GM12878 (cell line): Measurements from ENCODE around the gene SRCAP.

Source experiments
- EZH2 ChIP-seq: IDR thresholded peaks from 2 replicates; pipeline ENCODE4 v1.6.1; 2012; ENCODE audit warnings: low read depth, mild to moderate bottlenecking, control low read depth, inconsistent platforms, low read length, borderline replicate concordance; ENCODE audit not compliant: control insufficient read depth
- TF ChIP-seq, protein P1 (sequence below), 3 experiments: IDR thresholded peaks in 2 of 3; conservative IDR thresholded peaks in 1 of 3; 2 replicates each; pipeline ENCODE4 v1.5.1; 2011; ENCODE audit warnings: low read depth in 3 of 3, low read length in 3 of 3, mild to moderate bottlenecking in 3 of 3, control low read depth in 2 of 3, moderate library complexity in 2 of 3, inconsistent platforms in 1 of 3, mixed read lengths in 1 of 3; ENCODE audit not compliant: control insufficient read depth in 2 of 3, insufficient read depth in 1 of 3; ENCODE audit errors: extremely low read depth in 1 of 3

GRCh38 chr16:30700971-30701370 lies 2.0 kb downstream of the SRCAP start:
- TF ChIP-seq EZH2: no peak
- TF ChIP-seq, protein P1, sequence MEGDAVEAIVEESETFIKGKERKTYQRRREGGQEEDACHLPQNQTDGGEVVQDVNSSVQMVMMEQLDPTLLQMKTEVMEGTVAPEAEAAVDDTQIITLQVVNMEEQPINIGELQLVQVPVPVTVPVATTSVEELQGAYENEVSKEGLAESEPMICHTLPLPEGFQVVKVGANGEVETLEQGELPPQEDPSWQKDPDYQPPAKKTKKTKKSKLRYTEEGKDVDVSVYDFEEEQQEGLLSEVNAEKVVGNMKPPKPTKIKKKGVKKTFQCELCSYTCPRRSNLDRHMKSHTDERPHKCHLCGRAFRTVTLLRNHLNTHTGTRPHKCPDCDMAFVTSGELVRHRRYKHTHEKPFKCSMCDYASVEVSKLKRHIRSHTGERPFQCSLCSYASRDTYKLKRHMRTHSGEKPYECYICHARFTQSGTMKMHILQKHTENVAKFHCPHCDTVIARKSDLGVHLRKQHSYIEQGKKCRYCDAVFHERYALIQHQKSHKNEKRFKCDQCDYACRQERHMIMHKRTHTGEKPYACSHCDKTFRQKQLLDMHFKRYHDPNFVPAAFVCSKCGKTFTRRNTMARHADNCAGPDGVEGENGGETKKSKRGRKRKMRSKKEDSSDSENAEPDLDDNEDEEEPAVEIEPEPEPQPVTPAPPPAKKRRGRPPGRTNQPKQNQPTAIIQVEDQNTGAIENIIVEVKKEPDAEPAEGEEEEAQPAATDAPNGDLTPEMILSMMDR (IDR thresholded peaks at IDR 0.05 in 2 of 3, conservative IDR thresholded peaks at IDR 0.05 in 1 of 3; ENCODE audit: control insufficient read depth in 2 of 3, extremely low read depth in 1 of 3, insufficient read depth in 1 of 3, low read depth in 3 of 3, low read length in 3 of 3): no peak
